Natural killer cell (primary cell): ENCODE measurements around the gene RAD51B. TPM values are rescaled to one million over a fixed set of nuclear protein-coding genes. Genes with fewer than 3 reads are reported as not detected.

Experiments used
- ATAC-seq, 3 donors: fragments of 150-1000 bp in 2 of 3; fragments of 200-7000 bp in 1 of 3; cut with Tn5 transposase; 1 replicate in 1 of 3; 2 replicates in 2 of 3; pipeline ENCODE4 v1.10.0; 2021; ENCODE audit warnings: mild to moderate bottlenecking in 2 of 3, moderate library complexity in 2 of 3
- DNase-seq, 2 donors: peaks; one replicate each; pipeline versions ENCODE4 v3.0.0 to v3.0.0-alpha.2; 2013 to 2021; ENCODE audit warnings: mixed read lengths in 1 of 2
- H3K27ac ChIP-seq: one replicate; pipeline ENCODE4 v1.5.1; 2013; ENCODE audit warnings: mild to moderate bottlenecking, low read length
- H3K27me3 ChIP-seq: one replicate; pipeline ENCODE4 v1.6.1; 2013; ENCODE audit warnings: low read length; ENCODE audit not compliant: control insufficient read depth, insufficient read depth
- H3K36me3 ChIP-seq: one replicate; pipeline ENCODE4 v1.6.1; 2013; ENCODE audit warnings: low read length; ENCODE audit not compliant: control insufficient read depth, insufficient read depth
- H3K4me1 ChIP-seq: one replicate; pipeline ENCODE4 v1.6.1; 2013; ENCODE audit warnings: low read length; ENCODE audit not compliant: control insufficient read depth, insufficient read depth
- H3K4me3 ChIP-seq: one replicate; pipeline ENCODE4 v1.5.1; 2013; ENCODE audit warnings: low read length
- H3K9me3 ChIP-seq: one replicate; pipeline ENCODE4 v1.6.1; 2013; ENCODE audit warnings: low read length; ENCODE audit not compliant: control insufficient read depth, insufficient read depth
- H3K27ac Mint-ChIP-seq, 2 donors: one replicate each; pipeline ENCODE4 v1.8.0; 2022; ENCODE audit warnings: mild to moderate bottlenecking in 2 of 2, mixed read lengths in 2 of 2, moderate library complexity in 1 of 2
- H3K27me3 Mint-ChIP-seq, 2 donors: one replicate each; pipeline ENCODE4 v1.8.0; 2022; ENCODE audit warnings: low read depth in 2 of 2, mixed read lengths in 2 of 2
- H3K36me3 Mint-ChIP-seq: one replicate; pipeline ENCODE4 v1.8.0; 2022; ENCODE audit warnings: mixed read lengths
- H3K4me1 Mint-ChIP-seq, 2 donors: one replicate each; pipeline ENCODE4 v1.8.0; 2022; ENCODE audit warnings: mixed read lengths in 2 of 2
- H3K4me3 Mint-ChIP-seq: one replicate; pipeline ENCODE4 v1.8.0; 2022; ENCODE audit warnings: mild to moderate bottlenecking, moderate library complexity, mixed read lengths
- H3K9me3 Mint-ChIP-seq, 2 donors: one replicate each; pipeline ENCODE4 v1.8.0; 2022; ENCODE audit warnings: mixed read lengths in 2 of 2
- CTCF ChIP-seq: fragments of 200-600 bp; IDR thresholded peaks from one replicate; pipeline ENCODE4 v1.8.0; 2022; ENCODE audit warnings: antibody characterized with exemption
- WGBS: methylation state at CpG from one replicate; pipeline ENCODE4 v1.1.7; 2013; ENCODE audit warnings: missing lambda C conversion rate; ENCODE audit not compliant: insufficient coverage; 5-methylcytosine and 5-hydroxymethylcytosine counted together
- intact Hi-C: fragments of 100-400 bp; cut with micrococcal nuclease; formaldehyde crosslinking; loops from one replicate; pipeline ENCODE4 v1.14.2; 2022
- total RNA-seq, 4 donors: library from RNA; stranded (reverse); fragments of 120-200 nt in 1 of 4; gene quantifications; one replicate each; pipeline versions ENCODE4 v1.2.3 to v1.2.4, GENCODE V29; 2013 to 2022

RAD51B gene
- total RNA-seq, 3 donors from 2014 or later (not counting 1 experiment from before 2014, with no cell fraction given) = 28.1 to 37.6 (median 28.6) TPM

GRCh38 chr14:68016255-68016914 is 196.8 kb downstream of the RAD51B start:
- TF ChIP-seq CTCF = no peak
- Mint-ChIP-seq H3K27ac (no peak overlapping the region), H3K4me3 (no peak overlapping the region), H3K27me3 (peaks cover 0 to 3% of the 10 kb centered on the region in 2 donors), H3K4me1 (no peaks in the 10 kb centered on the region), H3K36me3 (no peaks in the 10 kb centered on the region), H3K9me3 (no peaks in the 10 kb centered on the region)
- Histone ChIP-seq H3K36me3 (no peaks in the 10 kb centered on the region), H3K4me3 (no peak overlapping the region), H3K27me3 (no peaks in the 10 kb centered on the region), H3K9me3 (no peaks in the 10 kb centered on the region), H3K4me1 (no peaks in the 10 kb centered on the region), H3K27ac (no peak overlapping the region)
- intact Hi-C loops = no loop called here
- ATAC-seq (no peak), DNase-seq (no peak)

- H3K4me3 ChIP-seq = no peak overlapping the region
- no peaks in the 10 kb centered on the region for H3K4me1 ChIP-seq
- no peaks in the 10 kb centered on the region for H3K36me3 ChIP-seq
- Mint-ChIP-seq H3K27me3 (peaks cover 0 to 3% of the 10 kb centered on the region in 2 donors), H3K36me3 (peaks cover 2% of the 10 kb centered on the region), H3K27ac (no peak overlapping the region), H3K4me1 (no peaks in the 10 kb centered on the region), H3K4me3 (no peak overlapping the region), H3K9me3 (no peaks in the 10 kb centered on the region)
- ATAC-seq = no peak
- 100% methylated on average over 1 of the region's 1 CpG for WGBS
- no peak overlapping the region for H3K27ac ChIP-seq
- DNase-seq = no peak
- intact Hi-C loops = no loop called here
- peaks cover 4% of the 10 kb centered on the region for H3K9me3 ChIP-seq
- H3K27me3 ChIP-seq = no peaks in the 10 kb centered on the region
- no peak for TF ChIP-seq CTCF
These were observed 199.0 kb downstream of the RAD51B start for GRCh38 chr14:68018598-68018997.

- no peak overlapping the region for H3K27ac Mint-ChIP-seq
- H3K27me3 Mint-ChIP-seq = no peaks in the 10 kb centered on the region
- no peaks in the 10 kb centered on the region for H3K9me3 Mint-ChIP-seq
- WGBS = no CpG with 5 or more reads among the region's 1 CpG
- ATAC-seq (no peak), DNase-seq (no peak)
- no peak overlapping the region for H3K4me3 Mint-ChIP-seq
- H3K4me1 Mint-ChIP-seq = no peaks in the 10 kb centered on the region
- Histone ChIP-seq H3K36me3 (no peaks in the 10 kb centered on the region), H3K4me3 (no peak overlapping the region), H3K9me3 (peaks cover 4% of the 10 kb centered on the region), H3K27ac (no peak overlapping the region), H3K27me3 (no peaks in the 10 kb centered on the region), H3K4me1 (no peaks in the 10 kb centered on the region)
- no peak for TF ChIP-seq CTCF
- peaks cover 6% of the 10 kb centered on the region for H3K36me3 Mint-ChIP-seq
- intact Hi-C loops = no loop called here
These were observed 200.9 kb downstream of the RAD51B start for GRCh38 chr14:68020493-68020892.
